ENCODE results near the gene LRRC45.

- TF ChIP-seq POLR2A (IDR thresholded peaks at IDR 0.05; ENCODE audit: low read length) (no peak), GATA1 (IDR thresholded peaks at IDR 0.05; ENCODE audit: low read depth, low read length) (no peak)
Measured at GRCh38 chr17:82043507-82043906, 20.4 kb downstream of the LRRC45 start.
